Prostate gland (tissue), 2 donors: ENCODE results near the gene GALT. TPM values are rescaled to one million over a fixed set of nuclear protein-coding genes. Genes with fewer than 3 reads are reported as not detected.

ENCODE experiments used
- DNase-seq: peaks from one replicate; pipeline ENCODE4 v3.0.0-alpha.2; 2019; ENCODE audit warnings: low spot score
- H3K27ac ChIP-seq, 2 donors: fragments of 200-600 bp; sonication (generic); 2 replicates each; pipeline ENCODE4 v1.5.1; 2017 to 2019
- H3K27me3 ChIP-seq: fragments of 200-600 bp; sonication (generic); replicated peaks from 2 replicates; pipeline ENCODE4 v1.5.1; 2019; ENCODE audit not compliant: insufficient read depth
- H3K36me3 ChIP-seq, 2 donors: fragments of 200-600 bp; sonication (generic); 1 replicate in 1 of 2; 2 replicates in 1 of 2; pipeline versions ENCODE4 v1.5.1 to v1.8.1; 2017 to 2019
- H3K4me1 ChIP-seq: fragments of 200-600 bp; sonication (generic); replicated peaks from 2 replicates; pipeline ENCODE4 v1.5.1; 2019
- H3K4me3 ChIP-seq, 2 donors: fragments of 200-600 bp; sonication (generic); 2 replicates each; pipeline ENCODE4 v1.5.1; 2017 to 2019
- H3K9me3 ChIP-seq: fragments of 200-600 bp; sonication (generic); 2 replicates; pipeline ENCODE4 v1.5.1; 2017
- POLR2A ChIP-seq: fragments of 450-650 bp; IDR thresholded peaks from one replicate; pipeline ENCODE4 v1.6.1; 2016; ENCODE audit warnings: antibody characterized with exemption, mild to moderate bottlenecking
- POLR2AphosphoS5 ChIP-seq: sonication (generic); formaldehyde crosslinking; IDR thresholded peaks from one replicate; pipeline ENCODE4 v1.6.1; 2017; ENCODE audit warnings: antibody characterized with exemption
- WGBS: methylation state at CpG from one replicate; pipeline ENCODE4 v1.1.5; 2018; 5-methylcytosine and 5-hydroxymethylcytosine counted together
- intact Hi-C: fragments of 100-400 bp; cut with DNase I; formaldehyde crosslinking; loops from one replicate; pipeline ENCODE4 v1.14.2; 2022
- total RNA-seq, 2 donors: library from RNA; depleted of rRNA; stranded (reverse); fragments of >200 nt; gene quantifications; one replicate each; pipeline ENCODE4 v1.1.0, GENCODE V29; 2016
- TF ChIP-seq, protein P1 (sequence below), 4 experiments: fragments of 200-600 bp in 2 of 4; fragments of 450-650 bp in 2 of 4; sonication (generic) in 2 of 4; IDR thresholded peaks; 1 replicate in 3 of 4; 2 replicates in 1 of 4; pipeline ENCODE4 v1.5.1; 2016 to 2019; ENCODE audit warnings: antibody characterized with exemption in 4 of 4, mild to moderate bottlenecking in 2 of 4, moderate library complexity in 2 of 4

GALT gene
- total RNA-seq, 2 donors from 2014 or later = 55.2 to 55.9 TPM

DNA sequence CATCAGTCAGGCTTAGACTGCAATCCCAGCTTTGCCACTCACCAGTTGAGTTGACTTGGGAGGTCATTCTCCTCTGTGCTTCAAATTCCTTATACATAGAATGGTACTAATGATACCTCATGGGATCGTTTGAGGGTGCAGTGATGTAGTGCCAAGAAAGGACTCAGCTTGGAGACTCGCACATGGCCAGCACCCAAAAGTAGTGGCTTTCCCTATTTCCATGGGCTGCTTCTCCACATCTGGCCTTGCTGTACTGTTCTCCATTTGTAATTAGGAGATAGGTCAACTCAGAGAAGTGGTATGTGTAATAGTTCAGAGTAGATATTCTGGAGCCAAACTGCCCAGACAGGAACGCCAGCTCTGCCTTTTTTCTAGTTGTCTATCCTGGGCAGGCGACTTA, 39.1 kb downstream of the GALT start:
- no peak overlapping the region for H3K27ac ChIP-seq
- no peaks in the 10 kb centered on the region for H3K27me3 ChIP-seq
- WGBS = 95% methylated on average over 4 of the region's 4 CpGs
- H3K9me3 ChIP-seq = no peaks in the 10 kb centered on the region
- TF ChIP-seq, protein P1, sequence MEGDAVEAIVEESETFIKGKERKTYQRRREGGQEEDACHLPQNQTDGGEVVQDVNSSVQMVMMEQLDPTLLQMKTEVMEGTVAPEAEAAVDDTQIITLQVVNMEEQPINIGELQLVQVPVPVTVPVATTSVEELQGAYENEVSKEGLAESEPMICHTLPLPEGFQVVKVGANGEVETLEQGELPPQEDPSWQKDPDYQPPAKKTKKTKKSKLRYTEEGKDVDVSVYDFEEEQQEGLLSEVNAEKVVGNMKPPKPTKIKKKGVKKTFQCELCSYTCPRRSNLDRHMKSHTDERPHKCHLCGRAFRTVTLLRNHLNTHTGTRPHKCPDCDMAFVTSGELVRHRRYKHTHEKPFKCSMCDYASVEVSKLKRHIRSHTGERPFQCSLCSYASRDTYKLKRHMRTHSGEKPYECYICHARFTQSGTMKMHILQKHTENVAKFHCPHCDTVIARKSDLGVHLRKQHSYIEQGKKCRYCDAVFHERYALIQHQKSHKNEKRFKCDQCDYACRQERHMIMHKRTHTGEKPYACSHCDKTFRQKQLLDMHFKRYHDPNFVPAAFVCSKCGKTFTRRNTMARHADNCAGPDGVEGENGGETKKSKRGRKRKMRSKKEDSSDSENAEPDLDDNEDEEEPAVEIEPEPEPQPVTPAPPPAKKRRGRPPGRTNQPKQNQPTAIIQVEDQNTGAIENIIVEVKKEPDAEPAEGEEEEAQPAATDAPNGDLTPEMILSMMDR (IDR thresholded peaks at IDR 0.05) = no peak
- no peak for TF ChIP-seq POLR2A
- no peak for TF ChIP-seq POLR2AphosphoS5
- no peak for DNase-seq
- no peak overlapping the region for H3K4me3 ChIP-seq
- intact Hi-C loops = no loop called here
- H3K4me1 ChIP-seq = peaks cover 10% of the 10 kb centered on the region
- H3K36me3 ChIP-seq = no peaks in the 10 kb centered on the region

DNA sequence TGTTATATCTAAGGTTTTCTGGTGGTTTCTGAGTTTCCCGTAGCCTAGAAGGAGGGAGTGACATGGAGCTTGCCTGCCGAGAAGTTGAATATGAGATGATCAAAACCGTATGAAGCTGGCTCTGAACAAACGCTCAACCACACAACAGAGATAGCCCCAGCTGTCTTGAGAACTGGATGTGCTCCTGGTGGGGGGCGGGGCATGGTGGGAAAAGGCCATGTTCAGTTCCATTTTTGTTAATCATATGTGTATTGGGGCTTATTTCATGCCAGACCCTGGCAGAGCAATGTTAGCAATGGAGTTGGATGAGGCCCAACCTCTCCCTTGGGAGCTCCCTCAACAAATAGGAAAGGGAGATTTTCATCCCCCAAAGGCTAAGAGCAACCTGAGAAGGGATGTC, 39.8 kb downstream of the GALT start:
- Histone ChIP-seq H3K27ac (no peak overlapping the region), H3K36me3 (no peaks in the 10 kb centered on the region), H3K27me3 (no peaks in the 10 kb centered on the region), H3K4me3 (no peak overlapping the region), H3K9me3 (no peaks in the 10 kb centered on the region), H3K4me1 (peaks cover 10% of the 10 kb centered on the region)
- DNase-seq = no peak
- WGBS = 77% methylated on average over 5 of the region's 5 CpGs
- TF ChIP-seq, protein P1 (IDR thresholded peaks at IDR 0.05) = no peak
- TF ChIP-seq POLR2AphosphoS5 (no peak), POLR2A (no peak)
- intact Hi-C loops = no loop called here

DNA sequence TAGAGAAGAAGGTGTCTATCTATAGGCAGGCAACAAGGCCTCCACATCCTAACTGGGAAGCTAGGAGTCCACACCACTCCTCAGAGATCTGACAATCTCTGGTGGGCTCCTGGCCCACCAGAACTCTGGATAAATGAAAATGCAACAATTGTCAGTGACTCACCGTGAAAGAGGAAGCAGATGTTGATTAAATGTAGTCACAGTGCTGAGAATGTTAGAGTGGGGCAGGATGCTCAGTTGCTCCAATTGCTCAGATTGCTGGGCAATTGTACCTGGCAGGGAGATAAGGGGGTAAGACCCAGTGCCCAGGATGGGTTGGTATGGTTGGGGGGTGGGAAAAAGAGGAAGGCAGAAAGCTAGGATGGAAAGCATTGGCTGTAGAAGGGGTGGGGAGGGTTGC, 40.3 kb downstream of the GALT start:
- WGBS = 65% methylated on average over 1 of the region's 1 CpG
- peaks cover 10% of the 10 kb centered on the region for H3K4me1 ChIP-seq
- no peaks in the 10 kb centered on the region for H3K9me3 ChIP-seq
- TF ChIP-seq POLR2AphosphoS5 (no peak), POLR2A (no peak)
- TF ChIP-seq, protein P1 (IDR thresholded peaks at IDR 0.05) = no peak
- no peak for DNase-seq
- H3K27ac ChIP-seq = no peak overlapping the region
- H3K36me3 ChIP-seq = no peaks in the 10 kb centered on the region
- no peaks in the 10 kb centered on the region for H3K27me3 ChIP-seq
- no peak overlapping the region for H3K4me3 ChIP-seq
- intact Hi-C loops = no loop called here

DNA sequence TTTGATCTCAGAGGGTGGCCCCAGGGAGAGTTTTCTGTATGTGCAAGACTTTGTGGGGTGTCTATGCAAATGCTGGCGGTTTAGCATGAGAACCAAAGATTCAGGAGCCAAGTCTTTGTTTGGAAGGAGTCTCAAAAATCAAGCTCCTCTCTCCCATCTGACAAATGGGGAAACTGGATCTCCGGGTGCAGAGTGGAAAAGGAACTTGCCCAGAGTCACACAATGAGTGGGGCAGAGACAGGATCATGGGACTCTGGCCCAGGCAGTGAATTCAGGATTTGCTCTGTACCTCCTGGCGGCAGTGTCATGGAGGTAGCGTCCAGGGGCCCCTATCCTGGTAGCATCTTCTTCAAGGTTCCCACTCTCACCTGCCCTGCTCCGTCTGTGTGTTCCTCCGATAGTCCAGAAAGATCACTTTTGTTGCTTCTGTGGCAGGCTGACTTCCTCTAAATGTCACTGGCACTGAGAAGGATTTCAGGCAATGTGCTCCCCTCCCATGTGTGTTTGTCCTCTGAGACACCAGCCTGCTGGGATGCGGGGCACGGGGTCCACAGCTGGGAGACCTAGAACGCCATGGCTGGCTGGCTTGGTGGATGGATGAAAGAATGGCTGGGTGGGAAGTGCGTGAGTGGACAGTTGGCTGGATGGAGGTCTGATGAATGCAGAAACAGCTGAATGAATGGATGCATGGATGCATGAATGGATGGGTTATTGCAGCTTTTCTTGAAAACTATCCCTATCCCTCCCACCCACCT, 41.0 kb downstream of the GALT start:
- peaks cover 10% of the 10 kb centered on the region for H3K4me1 ChIP-seq
- H3K27ac ChIP-seq = no peak overlapping the region
- H3K4me3 ChIP-seq = no peak overlapping the region
- H3K9me3 ChIP-seq = no peaks in the 10 kb centered on the region
- H3K36me3 ChIP-seq = no peaks in the 10 kb centered on the region
- 76% methylated on average over 10 of the region's 10 CpGs for WGBS
- no peaks in the 10 kb centered on the region for H3K27me3 ChIP-seq
- TF ChIP-seq POLR2AphosphoS5 = no peak
- TF ChIP-seq, protein P1 (IDR thresholded peaks at IDR 0.05) = no peak
- no peak for TF ChIP-seq POLR2A
- DNase-seq = no peak
- intact Hi-C loops = no loop called here
